BLaER1 treated with 17β-estradiol and CSF1 and Interleukin-3, amounts not matched to agents 10 nM and 100 nM (cell line): ENCODE data around the gene CRX.
A peak's percentile ranks its signal among the peaks of the same experiment; 100 is the strongest.
"Not testable (repeated sequence)": the region's sequence is repeated elsewhere in the genome, so short reads cannot be mapped to it uniquely, and the experiment has no call there.

Experiments used
- H3K27ac ChIP-seq, 11 experiments: shearing (Covaris generic); formaldehyde crosslinking; 2 replicates each; pipeline ENCODE4 v1.8.1; 2022
- H3K27me3 ChIP-seq, 11 experiments: shearing (Covaris generic); formaldehyde crosslinking; 2 replicates each; pipeline ENCODE4 v1.8.1; 2022
- H3K36me3 ChIP-seq, 11 experiments: shearing (Covaris generic); formaldehyde crosslinking; 2 replicates each; pipeline ENCODE4 v1.8.1; 2022
- H3K4me1 ChIP-seq, 10 experiments: shearing (Covaris generic); formaldehyde crosslinking; 2 replicates each; pipeline ENCODE4 v1.8.1; 2022
- H3K4me2 ChIP-seq, 11 experiments: shearing (Covaris generic); formaldehyde crosslinking; 2 replicates each; pipeline ENCODE4 v1.8.1; 2022
- H3K4me3 ChIP-seq, 10 experiments: shearing (Covaris generic); formaldehyde crosslinking; 2 replicates each; pipeline ENCODE4 v1.8.1; 2022
- H3K9ac ChIP-seq, 11 experiments: shearing (Covaris generic); formaldehyde crosslinking; 2 replicates each; pipeline ENCODE4 v1.8.1; 2022
- H3K9me3 ChIP-seq, 11 experiments: shearing (Covaris generic); formaldehyde crosslinking; replicated peaks in 1 of 11; 2 replicates each; pipeline ENCODE4 v1.8.1; 2022
- H4K20me1 ChIP-seq, 11 experiments: shearing (Covaris generic); formaldehyde crosslinking; 2 replicates each; pipeline ENCODE4 v1.8.1; 2022
- Cebpa-rat ChIP-seq, 11 experiments: shearing (Covaris generic); IDR thresholded peaks; 2 replicates each; pipeline ENCODE4 v1.8.1; 2022

CRX gene

DNA sequence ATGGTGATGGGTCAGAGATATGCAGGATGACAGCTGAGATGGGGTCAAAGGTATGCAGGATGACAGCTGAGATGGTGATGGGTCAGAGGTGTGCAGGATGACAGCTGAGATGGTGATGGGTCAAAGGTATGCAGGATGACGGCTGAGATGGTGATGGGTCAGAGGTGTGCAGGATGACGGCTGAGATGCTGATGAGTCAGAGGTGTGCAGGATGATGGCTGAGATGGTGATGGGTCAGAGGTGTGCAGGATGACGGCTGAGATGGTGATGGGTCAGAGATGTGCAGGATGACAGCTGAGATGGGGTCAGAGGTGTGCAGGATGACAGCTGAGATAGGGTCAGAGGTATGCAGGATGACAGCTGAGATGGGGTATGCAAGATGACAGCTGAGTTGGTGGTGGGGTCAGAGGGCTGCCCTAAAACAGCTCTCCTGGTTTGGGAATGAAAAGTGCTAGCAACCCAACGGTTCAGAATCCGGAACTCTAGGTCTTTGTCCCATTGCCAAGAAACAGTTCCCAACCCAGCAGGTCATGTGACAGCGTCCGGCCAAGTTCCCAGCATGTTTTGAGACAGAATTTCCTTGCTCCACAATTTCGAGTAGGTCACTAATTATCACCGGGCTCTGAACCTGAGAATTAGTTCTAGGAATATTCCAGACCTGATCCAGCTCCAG lies 40.0 kb upstream of the CRX start:
- Histone ChIP-seq H3K27ac (no peak overlapping the region), H4K20me1 (peaks cover 0 to 60% (median 10%) of the 10 kb centered on the region in 11 experiments; a peak in 10 of 22 replicates), H3K9ac (no peak overlapping the region), H3K9me3 (no peaks in the 10 kb centered on the region), H3K36me3 (peaks cover 40 to 65% (median 61%) of the 10 kb centered on the region in 11 experiments), H3K4me3 (no peak overlapping the region), H3K4me1 (peaks cover 15 to 27% (median 21%) of the 10 kb centered on the region in 10 experiments), H3K27me3 (no peaks in the 10 kb centered on the region), H3K4me2 (no peak overlapping the region)
- no peak for TF ChIP-seq Cebpa-rat (IDR thresholded peaks at IDR 0.05)

DNA sequence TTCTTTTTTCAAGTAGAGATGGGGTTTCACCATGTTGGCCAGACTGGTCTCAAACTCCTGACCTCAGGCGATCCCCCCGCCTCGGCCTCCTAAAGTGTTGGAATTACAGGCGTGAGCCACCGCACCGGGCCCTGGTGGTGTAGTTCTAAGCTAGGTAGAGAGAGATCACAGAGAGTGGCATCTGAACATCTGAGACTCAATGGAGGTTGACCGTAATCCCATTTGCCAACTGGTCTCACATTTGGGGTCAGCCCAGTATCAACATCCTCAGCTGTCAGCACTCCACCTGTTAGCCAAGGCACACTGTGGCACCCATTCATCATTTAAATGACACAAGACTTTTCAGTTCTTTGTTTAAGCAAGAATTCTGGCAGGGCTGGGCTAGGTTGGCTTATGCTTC lies 35.2 kb upstream of the CRX start:
- Histone ChIP-seq H3K4me3 (no peak overlapping the region), H3K27me3 (no peaks in the 10 kb centered on the region), H3K27ac (no peak overlapping the region), H4K20me1 (peaks cover 0 to 38% (median 4%) of the 10 kb centered on the region in 11 experiments; a peak in 7 of 22 replicates), H3K9ac (no peak overlapping the region), H3K4me1 (no peaks in the 10 kb centered on the region), H3K4me2 (no peak overlapping the region), H3K9me3 (no peaks in the 10 kb centered on the region), H3K36me3 (peaks cover 30 to 69% (median 49%) of the 10 kb centered on the region in 11 experiments)
- TF ChIP-seq Cebpa-rat (IDR thresholded peaks at IDR 0.05), result no peak

- not testable (repeated sequence) for H3K4me3 ChIP-seq, H3K9me3 ChIP-seq, H3K4me2 ChIP-seq, H3K27ac ChIP-seq, H3K27me3 ChIP-seq, H3K4me1 ChIP-seq
- H4K20me1 ChIP-seq, result peaks cover 0 to 31% (median 0%) of the 10 kb centered on the region in 11 experiments; a peak in 5 of 22 replicates
- H3K9ac ChIP-seq, result 0 out of 22 replicates have a peak overlapping the region, but pooled peaks of 1 of the 11 experiments have one; percentile 10
- peaks cover 23 to 62% (median 42%) of the 10 kb centered on the region in 11 experiments for H3K36me3 ChIP-seq
These were observed 34.4 kb upstream of the CRX start for GRCh38 chr19:47787307-47787706.

DNA sequence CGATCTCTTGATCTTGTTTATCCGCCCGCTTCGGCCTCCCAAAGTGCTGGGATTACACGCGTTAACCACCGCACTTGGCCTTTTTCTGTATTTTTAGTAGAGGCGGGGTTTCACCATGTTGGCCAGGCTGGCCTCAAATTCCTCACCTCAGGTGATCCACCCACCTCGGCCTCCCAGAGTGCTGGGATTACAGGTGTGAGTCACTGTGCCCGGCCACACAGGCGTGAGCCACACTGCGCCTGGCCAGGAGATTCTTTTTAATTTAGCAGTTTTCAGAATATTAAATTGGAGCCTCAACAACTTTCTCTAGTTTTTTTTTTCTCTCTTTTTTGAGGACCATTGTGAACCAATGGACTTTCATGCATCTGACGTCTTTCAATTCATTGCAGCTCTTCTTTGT lies 31.9 kb upstream of the CRX start:
- Histone ChIP-seq H3K36me3 (peaks cover 8 to 37% (median 17%) of the 10 kb centered on the region in 11 experiments; a peak in 21 of 22 replicates), H3K9me3 (peaks cover 5 to 12% (median 10%) of the 10 kb centered on the region in 11 experiments; a peak in 17 of 22 replicates)
- H3K4me1 ChIP-seq, H4K20me1 ChIP-seq, H3K27ac ChIP-seq, H3K4me3 ChIP-seq, H3K27me3 ChIP-seq, H3K4me2 ChIP-seq, H3K9ac ChIP-seq: not testable (repeated sequence)

GRCh38 chr19:47790398-47790814 lies 31.3 kb upstream of the CRX start:
- TF ChIP-seq Cebpa-rat (IDR thresholded peaks at IDR 0.05), result no peak
- Histone ChIP-seq H3K4me3 (no peak overlapping the region), H3K36me3 (peaks cover 5 to 31% (median 11%) of the 10 kb centered on the region in 11 experiments; a peak in 21 of 22 replicates), H3K4me1 (no peaks in the 10 kb centered on the region), H3K9ac (no peak overlapping the region), H3K27ac (no peak overlapping the region), H3K9me3 (peaks cover 5 to 12% (median 10%) of the 10 kb centered on the region in 11 experiments; a peak in 17 of 22 replicates), H3K4me2 (no peak overlapping the region), H4K20me1 (peaks cover 0 to 6% (median 0%) of the 10 kb centered on the region in 11 experiments; a peak in 3 of 22 replicates), H3K27me3 (no peaks in the 10 kb centered on the region)

DNA sequence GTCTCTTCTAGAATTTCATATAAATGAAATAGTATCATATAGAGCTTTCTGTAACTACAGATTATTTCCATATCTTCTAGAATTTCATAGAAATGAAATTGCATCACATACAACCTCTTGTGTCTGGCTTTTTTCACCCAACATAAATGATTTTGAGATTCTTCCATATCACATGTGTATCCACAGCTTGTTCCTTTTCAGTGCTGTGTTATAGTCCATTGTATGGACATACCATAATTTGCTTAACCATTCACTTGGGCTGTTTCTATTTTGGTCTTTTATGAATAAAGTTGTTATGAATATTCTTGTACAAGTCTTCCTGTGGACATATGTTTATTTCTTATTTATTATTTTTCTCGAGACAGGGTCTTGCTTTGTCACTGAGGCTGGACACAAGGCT lies 29.1 kb upstream of the CRX start:
- Histone ChIP-seq H3K4me1 (no peaks in the 10 kb centered on the region), H3K4me2 (no peak overlapping the region), H4K20me1 (no peaks in the 10 kb centered on the region; a peak in 1 of 22 replicates), H3K9ac (no peak overlapping the region), H3K4me3 (no peak overlapping the region), H3K27me3 (no peaks in the 10 kb centered on the region), H3K27ac (no peak overlapping the region), H3K9me3 (peaks cover 5 to 12% (median 10%) of the 10 kb centered on the region in 11 experiments; a peak in 17 of 22 replicates), H3K36me3 (peaks cover 0 to 9% (median 0%) of the 10 kb centered on the region in 11 experiments; a peak in 3 of 22 replicates)
- TF ChIP-seq Cebpa-rat (IDR thresholded peaks at IDR 0.05), result no peak

GRCh38 chr19:47794526-47794925 lies 27.2 kb upstream of the CRX start:
- H3K36me3 ChIP-seq, result no peaks in the 10 kb centered on the region
- no peak for TF ChIP-seq Cebpa-rat (IDR thresholded peaks at IDR 0.05)
- H3K27me3 ChIP-seq, result no peaks in the 10 kb centered on the region

DNA sequence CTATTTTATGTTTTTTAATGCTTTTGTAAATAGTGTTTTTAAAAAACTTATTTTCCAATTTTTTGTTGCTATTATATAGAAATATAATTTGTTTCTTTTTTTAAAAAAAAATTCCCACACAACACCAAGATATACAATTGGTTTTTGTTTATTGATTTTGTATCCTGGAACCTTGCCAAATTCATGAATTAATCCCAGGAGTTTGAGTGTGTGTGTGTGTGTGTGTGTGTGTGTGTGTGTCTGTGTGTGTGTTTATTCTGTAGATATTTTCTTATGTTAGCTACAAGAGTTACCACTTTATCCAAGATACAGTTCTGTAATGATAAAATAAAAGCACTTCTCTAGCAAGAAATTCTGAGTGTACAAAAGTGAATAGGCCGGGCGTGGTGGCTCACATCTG lies 25.0 kb upstream of the CRX start:
- no peaks in the 10 kb centered on the region for H3K36me3 ChIP-seq
- no peaks in the 10 kb centered on the region for H4K20me1 ChIP-seq
- TF ChIP-seq Cebpa-rat (IDR thresholded peaks at IDR 0.05), result no peak
- no peaks in the 10 kb centered on the region for H3K4me1 ChIP-seq
- peaks cover 14 to 24% (median 20%) of the 10 kb centered on the region in 11 experiments for H3K9me3 ChIP-seq
- no peak overlapping the region for H3K9ac ChIP-seq
- H3K27me3 ChIP-seq, result no peaks in the 10 kb centered on the region
- H3K27ac ChIP-seq, result no peak overlapping the region
- H3K4me2 ChIP-seq, result no peak overlapping the region
- H3K4me3 ChIP-seq, result no peak overlapping the region

More at GRCh38 chr19:47794526-47794925, 27.2 kb upstream of the CRX start:
- Histone ChIP-seq H3K4me2 (no peak overlapping the region), H4K20me1 (no peaks in the 10 kb centered on the region), H3K9ac (no peak overlapping the region), H3K9me3 (peaks cover 5 to 12% (median 10%) of the 10 kb centered on the region in 11 experiments; a peak in 17 of 22 replicates), H3K27ac (no peak overlapping the region), H3K4me1 (no peaks in the 10 kb centered on the region), H3K4me3 (no peak overlapping the region)

- Histone ChIP-seq H3K27me3 (no peaks in the 10 kb centered on the region), H3K9me3 (peaks cover 15 to 22% (median 17%) of the 10 kb centered on the region in 11 experiments), H3K36me3 (no peaks in the 10 kb centered on the region), H3K4me2 (no peak overlapping the region), H3K9ac (no peak overlapping the region), H4K20me1 (no peaks in the 10 kb centered on the region), H3K27ac (no peak overlapping the region), H3K4me1 (no peaks in the 10 kb centered on the region), H3K4me3 (no peak overlapping the region)
- TF ChIP-seq Cebpa-rat (IDR thresholded peaks at IDR 0.05), result no peak
These were observed 23.5 kb upstream of the CRX start for GRCh38 chr19:47797996-47798903.
